NK-92 treated with Interleukin-12 subunit alpha and Interleukin-12 subunit beta, amount 100 ng/mL, for 24 hours (cell line): ENCODE measurements around the gene ADAM12.

Experiments used
- DNase-seq: peaks from one replicate; lab custom pipeline; 2025; lab: John Stamatoyannopoulos, UW

Gene ADAM12

GRCh38 chr10:126013489-126014281, 374.6 kb downstream of the ADAM12 start:
- DNase-seq = no peak

DNA sequence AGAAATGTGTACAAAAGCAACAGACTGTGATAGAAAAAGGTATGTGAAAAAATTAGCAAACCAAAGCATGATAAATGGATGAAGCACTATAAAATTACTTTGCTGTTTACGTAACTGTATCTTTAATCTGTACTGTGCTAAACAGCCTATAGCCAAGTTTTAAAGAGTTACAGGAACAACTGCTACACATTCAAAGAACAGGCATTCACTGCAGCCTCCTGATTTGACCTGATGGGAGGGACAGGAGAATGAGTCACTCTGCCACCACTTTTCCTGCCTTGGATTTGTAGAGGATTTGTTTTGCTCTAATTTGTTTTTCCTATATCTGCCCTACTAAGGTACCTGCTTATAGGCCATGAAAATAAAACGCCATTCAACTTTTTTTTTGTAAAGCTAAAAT, 375.8 kb downstream of the ADAM12 start:
- DNase-seq = no peak

GRCh38 chr10:126011995-126012394, 376.3 kb downstream of the ADAM12 start:
- no peak for DNase-seq

DNA sequence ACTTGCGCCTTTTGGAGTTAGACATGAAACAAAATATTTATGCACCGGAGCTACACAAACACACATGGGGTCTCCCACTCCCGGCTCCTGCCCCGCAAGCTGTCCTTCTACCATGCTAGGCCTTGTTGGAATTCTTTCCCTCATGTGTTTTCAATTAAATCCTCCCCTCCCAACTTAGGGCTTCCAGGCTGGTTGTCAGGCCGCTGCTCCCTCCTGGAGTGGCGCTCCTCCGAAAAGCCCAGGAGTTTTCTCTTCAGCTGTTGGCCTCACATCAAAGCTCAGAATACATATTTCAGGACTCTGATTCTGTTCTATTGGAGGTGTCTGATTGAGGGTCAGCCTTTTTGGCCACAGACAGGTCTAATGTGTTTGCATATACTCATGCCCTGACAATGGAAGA, 378.6 kb downstream of the ADAM12 start:
- DNase-seq = no peak

GRCh38 chr10:126006906-126007305, 381.4 kb downstream of the ADAM12 start:
- DNase-seq = no peak

DNA sequence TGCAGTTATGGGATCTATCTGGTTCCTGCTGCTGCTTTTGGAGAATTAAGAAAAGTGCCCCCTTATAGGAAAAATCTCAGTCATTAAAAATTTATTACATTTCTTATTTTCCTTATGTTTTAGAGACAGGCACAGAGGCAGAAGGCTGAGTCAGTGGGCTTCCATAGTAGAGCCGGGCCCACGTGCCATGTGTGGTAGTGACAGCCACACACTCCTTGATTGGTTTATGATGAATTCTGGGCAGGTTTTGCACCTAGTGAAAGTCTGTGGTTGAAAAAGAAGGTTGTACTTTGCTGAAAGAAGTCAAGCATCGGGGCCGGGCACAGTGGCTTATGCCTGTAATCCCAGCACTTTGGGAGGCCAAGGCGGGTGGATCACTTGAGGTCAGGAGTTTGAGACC, 382.0 kb downstream of the ADAM12 start:
- no peak for DNase-seq

GRCh38 chr10:126004752-126005151, 383.5 kb downstream of the ADAM12 start:
- DNase-seq = no peak

DNA sequence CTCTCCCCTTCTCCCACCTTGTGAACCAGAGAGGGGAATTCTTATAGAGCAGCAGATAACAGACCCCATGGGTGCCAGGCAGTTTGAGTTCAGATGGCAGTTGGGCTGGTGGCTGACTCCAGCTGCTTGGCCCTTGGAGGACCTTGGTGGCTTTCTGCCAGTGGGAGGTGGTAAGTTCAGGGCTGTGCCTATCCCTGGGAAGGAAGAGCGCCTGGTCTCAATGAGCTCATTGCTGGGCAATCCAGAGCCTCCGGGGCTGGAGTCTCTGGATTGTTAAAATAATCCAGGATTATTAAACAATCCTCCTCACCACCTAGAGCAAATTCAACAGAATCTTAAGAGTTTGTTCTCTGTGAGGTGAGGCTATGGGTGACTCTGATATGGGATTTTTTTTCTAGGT, 386.7 kb downstream of the ADAM12 start:
- DNase-seq = no peak

GRCh38 chr10:125999694-126000093, 388.6 kb downstream of the ADAM12 start:
- DNase-seq = no peak

GRCh38 chr10:125997586-125997985, 390.7 kb downstream of the ADAM12 start:
- no peak for DNase-seq

DNA sequence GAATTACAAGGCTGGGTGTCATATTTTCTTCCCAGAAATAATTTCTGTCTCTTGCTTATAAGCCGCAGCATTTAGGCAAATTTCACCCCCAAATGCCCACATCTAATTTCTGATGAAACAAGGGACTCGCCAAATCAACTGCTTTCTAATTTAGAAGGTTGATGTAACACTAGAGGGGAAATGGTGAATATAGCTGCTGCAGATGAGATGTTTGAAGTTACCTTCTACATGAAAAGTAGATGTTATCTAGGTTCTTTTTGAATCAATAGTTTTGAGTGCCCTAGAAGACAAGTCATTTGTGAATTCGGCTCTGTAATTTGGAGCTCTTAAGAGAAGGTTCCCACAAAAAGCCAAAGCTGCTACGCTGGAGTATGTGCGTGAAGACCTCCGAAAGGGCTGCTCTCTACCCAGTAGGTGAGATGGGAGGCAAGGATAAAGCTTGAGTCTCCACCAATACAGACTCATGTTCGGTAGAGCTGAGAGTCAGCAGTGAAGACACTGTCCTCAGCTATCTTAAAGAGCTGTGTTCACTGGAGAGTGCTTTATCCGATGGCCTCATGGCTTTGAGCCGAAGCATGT, 392.5 kb downstream of the ADAM12 start:
- DNase-seq = no peak

DNA sequence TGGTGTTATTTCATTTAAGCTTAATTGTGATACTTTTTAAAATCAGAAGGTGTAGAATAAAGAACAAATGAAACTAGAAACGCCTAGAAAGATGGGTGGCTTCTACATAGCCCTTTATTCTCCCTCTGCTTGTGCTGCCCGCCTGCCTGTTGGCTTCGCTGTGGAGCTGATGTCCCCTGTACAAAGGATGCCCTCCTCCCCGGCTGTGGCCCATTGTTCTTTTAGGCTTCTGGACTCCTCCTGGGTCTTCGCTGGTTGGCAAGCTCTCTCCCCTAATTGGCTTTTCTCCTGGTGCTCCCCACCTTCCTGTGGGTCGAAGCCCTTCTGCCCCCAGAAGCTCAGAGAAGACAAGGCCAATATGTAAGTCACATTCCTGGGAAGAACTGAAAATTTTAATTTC, 393.7 kb downstream of the ADAM12 start:
- no peak for DNase-seq

- DNase-seq = no peak
Measured at GRCh38 chr10:125992254-125992653, 396.0 kb downstream of the ADAM12 start.

- no peak for DNase-seq
Measured at GRCh38 chr10:125991392-125991791, 396.9 kb downstream of the ADAM12 start.

DNA sequence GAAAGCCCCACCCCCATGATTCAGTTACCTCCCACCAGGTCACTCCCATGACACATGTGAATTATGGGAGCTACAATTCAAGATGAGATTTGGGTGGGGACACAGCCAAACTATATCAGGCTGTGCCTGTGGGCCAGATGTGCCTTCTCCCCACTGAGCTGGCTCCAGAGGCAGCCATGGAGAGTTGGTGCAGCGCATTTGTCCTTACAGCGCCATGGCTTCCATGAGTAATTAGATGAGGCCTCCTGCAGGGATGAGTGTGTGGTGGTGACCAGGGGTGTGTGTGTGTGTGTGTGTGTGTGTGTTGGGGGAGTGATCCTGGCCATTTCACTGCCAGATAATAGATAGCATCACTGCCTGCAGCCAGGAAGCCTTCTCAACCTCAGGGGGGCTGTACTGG, 397.3 kb downstream of the ADAM12 start:
- DNase-seq = no peak

GRCh38 chr10:125989791-125990190, 398.5 kb downstream of the ADAM12 start:
- no peak for DNase-seq

- DNase-seq = no peak
Measured at GRCh38 chr10:125985557-125986240, 402.6 kb downstream of the ADAM12 start.

DNA sequence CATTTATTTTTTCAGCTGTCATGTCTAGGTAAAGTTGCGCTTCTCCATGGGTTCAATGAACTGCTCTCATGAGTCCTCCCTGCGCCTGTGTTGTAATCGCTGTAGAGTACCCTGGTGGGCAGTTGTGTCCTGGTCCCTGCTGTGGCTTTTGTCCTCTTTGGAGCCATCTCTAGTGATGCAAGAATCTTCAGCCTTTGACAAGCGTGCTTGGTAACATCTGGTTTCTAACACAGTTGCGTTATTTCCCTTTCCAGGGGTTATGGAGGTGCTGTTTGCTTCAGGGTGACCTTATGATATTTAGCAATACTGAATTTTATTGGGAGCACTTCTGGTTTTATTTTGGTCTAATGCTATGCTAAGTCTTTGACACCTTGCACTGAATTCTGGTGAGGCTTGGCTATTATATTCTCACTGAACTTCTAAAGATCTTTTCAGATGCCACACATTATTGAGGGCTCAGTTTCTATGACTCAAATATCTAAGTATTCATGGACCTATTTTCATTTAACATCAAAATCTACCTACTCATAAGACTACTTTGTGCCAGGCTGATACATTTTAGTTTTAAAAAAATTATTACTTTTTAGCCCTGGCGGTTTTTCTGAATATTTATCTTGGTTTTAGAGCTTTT, 403.3 kb downstream of the ADAM12 start:
- no peak for DNase-seq

DNA sequence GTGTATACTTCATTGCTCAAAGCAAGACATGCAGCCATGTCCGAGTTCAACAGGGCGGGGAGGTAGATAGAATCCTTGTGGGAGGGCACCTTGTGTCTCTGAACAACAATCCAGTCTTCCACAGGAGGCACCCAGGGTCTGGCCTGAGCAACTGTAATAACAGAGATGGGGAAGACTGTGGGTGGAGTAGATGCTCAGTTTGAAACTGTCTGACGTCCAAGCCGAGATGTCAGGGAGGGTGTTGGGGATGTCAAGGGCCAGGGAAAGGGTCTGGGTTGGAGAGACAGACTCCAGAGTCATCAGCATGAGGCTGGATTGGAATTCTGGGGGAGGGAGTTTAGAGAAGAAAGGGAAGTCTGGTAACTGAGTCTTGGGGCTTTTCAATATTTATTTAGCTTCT, 403.9 kb downstream of the ADAM12 start:
- no peak for DNase-seq

- DNase-seq = no peak
Measured at GRCh38 chr10:125983656-125984055, 404.6 kb downstream of the ADAM12 start.

DNA sequence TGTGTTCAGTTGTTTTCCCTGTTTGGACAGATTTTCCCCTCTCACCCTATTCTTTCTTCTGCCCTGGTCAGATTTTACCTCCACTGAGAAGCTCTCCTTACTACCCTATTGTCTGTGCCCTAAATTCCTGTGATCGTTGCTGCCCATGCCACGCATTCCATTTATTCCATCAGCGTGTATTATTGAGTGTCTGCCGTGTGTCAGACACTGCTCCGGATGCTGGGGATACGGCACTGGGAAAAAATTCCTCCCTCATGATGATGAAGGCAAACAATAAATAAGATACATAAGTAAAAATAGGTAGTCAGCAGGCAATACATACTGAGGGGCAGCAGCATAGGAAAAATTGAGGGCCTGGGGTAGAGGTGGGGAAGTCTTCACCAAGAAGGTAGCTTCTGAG, 405.1 kb downstream of the ADAM12 start:
- no peak for DNase-seq

DNA sequence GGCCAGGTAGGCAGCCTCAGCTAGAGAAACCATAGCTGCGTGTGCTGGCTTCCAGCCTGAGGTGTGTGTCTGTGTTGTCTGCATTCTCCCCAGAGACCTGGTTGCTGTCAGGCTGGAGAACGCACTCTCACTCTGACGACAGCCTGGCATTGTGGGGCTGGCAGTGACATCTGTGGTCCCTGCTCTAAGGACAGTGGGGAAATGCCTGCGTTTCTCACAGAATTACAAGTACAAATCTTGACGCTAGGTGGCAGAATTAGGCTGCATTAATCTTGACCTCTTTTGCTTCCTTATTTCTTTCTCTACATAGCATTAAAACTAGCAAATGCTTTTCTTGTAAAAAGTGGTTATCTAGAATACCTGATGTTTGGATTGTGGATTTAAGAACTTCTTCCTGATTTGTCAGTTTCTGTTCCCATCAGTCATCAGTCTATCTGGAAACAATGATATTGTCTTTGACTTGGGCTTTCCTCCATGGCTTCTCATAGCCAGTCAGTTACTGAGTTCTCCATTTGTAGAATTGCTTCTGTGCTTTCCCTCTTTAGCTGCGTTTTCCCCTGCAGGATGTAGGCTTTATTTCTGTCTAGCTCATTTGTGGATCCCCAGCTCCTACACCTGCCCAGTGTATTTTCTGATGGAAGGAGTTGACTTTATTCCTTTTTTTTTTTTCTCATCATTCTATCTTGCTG, 405.9 kb downstream of the ADAM12 start:
- DNase-seq = no peak
